Measurements from ENCODE around the gene GADD45GIP1. TPM values are rescaled to one million over a fixed set of nuclear protein-coding genes. Genes with fewer than 3 reads are reported as not detected.
"Not testable (repeated sequence)": the region's sequence is repeated elsewhere in the genome, so short reads cannot be mapped to it uniquely, and the experiment has no call there.

Gene GADD45GIP1
- total RNA-seq, 5 donors from 2014 or later (not counting 1 experiment from before 2014, with no cell fraction given) = 6.2 to 22.6 (median 20.1) TPM

DNA sequence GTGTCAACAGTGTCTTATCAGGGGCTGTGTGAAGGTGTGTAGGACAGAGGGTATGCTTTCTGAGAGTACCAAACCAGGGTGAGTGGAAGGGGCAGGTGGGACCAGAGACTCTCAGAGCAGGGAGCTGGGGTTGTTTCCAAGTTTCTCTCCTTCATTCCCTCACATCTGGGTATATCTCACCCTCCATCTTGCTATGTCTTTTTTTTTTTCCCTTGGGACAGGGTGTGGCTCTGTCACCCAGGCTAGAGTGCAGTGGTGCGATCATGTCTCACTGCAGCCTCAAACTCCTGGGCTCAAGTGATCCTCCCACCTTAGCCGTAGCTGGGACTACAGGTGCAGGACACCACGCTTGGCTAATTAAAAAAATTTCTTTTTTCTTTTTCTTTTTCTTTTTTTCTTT, 23.0 kb upstream of the GADD45GIP1 start:
- Histone ChIP-seq H3K4me1 (ENCODE audit: control insufficient read depth in 1 of 2, extremely low read depth in 1 of 2, insufficient read depth in 2 of 2, low read length in 2 of 2) (peaks cover 0 to 29% of the 10 kb centered on the region in 2 experiments), H3K4me3 (ENCODE audit: control insufficient read depth in 1 of 2, extremely low read depth in 1 of 2, low read length in 1 of 2) (no peak overlapping the region), H3K36me3 (ENCODE audit: control insufficient read depth in 2 of 2, extremely low read depth in 1 of 2, insufficient read depth in 1 of 2, low read length in 1 of 2) (no peaks in the 10 kb centered on the region), H3K27me3 (replicated peaks in 1 of 2; ENCODE audit: control insufficient read depth in 2 of 2, extremely low read depth in 1 of 2, insufficient read depth in 2 of 2, low read length in 1 of 2) (peaks cover 0 to 60% of the 10 kb centered on the region in 2 experiments), H3K9me3 (no peaks in the 10 kb centered on the region), H3K27ac (ENCODE audit: low read length) (no peak overlapping the region)
- ATAC-seq (replicated peaks in 1 of 4) (no peak), DNase-seq (no peak)
- no peak overlapping the region for H3K27ac Mint-ChIP-seq
- no peaks in the 10 kb centered on the region for H3K9me3 Mint-ChIP-seq
- no peak overlapping the region for H3K4me3 Mint-ChIP-seq
- WGBS (ENCODE audit: insufficient coverage) = 86% methylated on average over 2 of the region's 3 CpGs
- H3K27me3 Mint-ChIP-seq = peaks cover 17% of the 10 kb centered on the region in 2 donors
- H3K36me3 Mint-ChIP-seq = no peaks in the 10 kb centered on the region
- ChIA-PET CTCF (interaction anchor here in 1 of 2 donors (0.7 to 1.7 kb wide), 2 partner anchors 81 to 106 kb away, joined by 6 read pairs; no protein-coding TSS in a partner anchor), POLR2A (no interaction called here)
- peaks cover 2 to 7% (median 5%) of the 10 kb centered on the region in 3 donors for H3K4me1 Mint-ChIP-seq

DNA sequence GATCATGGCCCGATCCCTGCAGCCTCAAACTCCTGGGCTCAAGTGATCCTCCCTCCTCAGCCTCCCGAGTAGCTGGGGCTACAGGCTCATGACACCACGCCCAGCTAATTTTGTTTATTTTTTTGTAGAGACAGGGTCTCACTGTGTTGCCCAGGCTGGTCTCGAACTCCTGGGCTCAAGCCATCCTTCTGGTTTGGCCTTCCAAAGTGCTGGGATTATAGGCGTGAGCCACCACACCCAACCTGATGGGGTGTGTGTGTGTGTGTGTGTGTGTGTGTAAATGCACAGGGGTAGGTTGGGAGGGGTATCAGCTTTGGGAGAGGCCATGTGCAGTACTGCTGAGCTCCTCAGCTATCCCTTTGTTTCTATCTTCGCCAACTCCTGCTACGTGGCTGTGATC, 19.1 kb upstream of the GADD45GIP1 start:
- 81% methylated on average over 4 of the region's 7 CpGs for WGBS (ENCODE audit: insufficient coverage)
- H3K4me3 ChIP-seq (ENCODE audit: control insufficient read depth in 1 of 2, extremely low read depth in 1 of 2, low read length in 1 of 2); DNase-seq; H3K36me3 ChIP-seq (ENCODE audit: control insufficient read depth in 2 of 2, extremely low read depth in 1 of 2, insufficient read depth in 1 of 2, low read length in 1 of 2); H3K27ac ChIP-seq (ENCODE audit: low read length); ATAC-seq (replicated peaks in 1 of 4); POLR2A ChIA-PET; H3K36me3 Mint-ChIP-seq; H3K4me1 Mint-ChIP-seq; H3K4me3 Mint-ChIP-seq; H3K9me3 Mint-ChIP-seq; H3K27ac Mint-ChIP-seq; H3K4me1 ChIP-seq (ENCODE audit: control insufficient read depth in 1 of 2, extremely low read depth in 1 of 2, insufficient read depth in 2 of 2, low read length in 2 of 2); H3K9me3 ChIP-seq: not testable (repeated sequence)
- CTCF ChIA-PET = interaction anchor here (0.6 to 2.7 kb wide), 8 partner anchors 8 to 614 kb away, joined by 3 to 32 read pairs (median 4); no protein-coding TSS in a partner anchor
- peaks cover 17% of the 10 kb centered on the region in 2 donors for H3K27me3 Mint-ChIP-seq
- peaks cover 0 to 47% of the 10 kb centered on the region in 2 experiments for H3K27me3 ChIP-seq (replicated peaks in 1 of 2; ENCODE audit: control insufficient read depth in 2 of 2, extremely low read depth in 1 of 2, insufficient read depth in 2 of 2, low read length in 1 of 2)

- Histone ChIP-seq H3K4me3 (ENCODE audit: control insufficient read depth in 1 of 2, extremely low read depth in 1 of 2, low read length in 1 of 2) (no peak overlapping the region), H3K27ac (ENCODE audit: low read length) (no peak overlapping the region), H3K4me1 (ENCODE audit: control insufficient read depth in 1 of 2, extremely low read depth in 1 of 2, insufficient read depth in 2 of 2, low read length in 2 of 2) (peaks cover 0 to 6% of the 10 kb centered on the region in 2 experiments), H3K9me3 (no peaks in the 10 kb centered on the region), H3K36me3 (ENCODE audit: control insufficient read depth in 2 of 2, extremely low read depth in 1 of 2, insufficient read depth in 1 of 2, low read length in 1 of 2) (no peaks in the 10 kb centered on the region), H3K27me3 (replicated peaks in 1 of 2; ENCODE audit: control insufficient read depth in 2 of 2, extremely low read depth in 1 of 2, insufficient read depth in 2 of 2, low read length in 1 of 2) (peaks cover 0 to 41% of the 10 kb centered on the region in 2 experiments)
- H3K4me3 Mint-ChIP-seq = no peak overlapping the region
- H3K36me3 Mint-ChIP-seq = no peaks in the 10 kb centered on the region
- peaks cover 13 to 14% of the 10 kb centered on the region in 2 donors for H3K27me3 Mint-ChIP-seq
- H3K4me1 Mint-ChIP-seq = peaks cover 0 to 7% (median 3%) of the 10 kb centered on the region in 3 donors
- DNase-seq (no peak), ATAC-seq (replicated peaks in 1 of 4) (no peak)
- H3K27ac Mint-ChIP-seq = no peak overlapping the region
- POLR2A ChIA-PET = no interaction called here
- CTCF ChIA-PET = interaction anchor here (0.6 to 2.7 kb wide), 3 partner anchors 10 to 119 kb away, joined by 3 to 16 read pairs (median 14); no protein-coding TSS in a partner anchor
- no peaks in the 10 kb centered on the region for H3K9me3 Mint-ChIP-seq
- 8% methylated on average over 10 of the region's 17 CpGs for WGBS (ENCODE audit: insufficient coverage)
These were observed 18.3 kb upstream of the GADD45GIP1 start for GRCh38 chr19:12975221-12975741.

DNA sequence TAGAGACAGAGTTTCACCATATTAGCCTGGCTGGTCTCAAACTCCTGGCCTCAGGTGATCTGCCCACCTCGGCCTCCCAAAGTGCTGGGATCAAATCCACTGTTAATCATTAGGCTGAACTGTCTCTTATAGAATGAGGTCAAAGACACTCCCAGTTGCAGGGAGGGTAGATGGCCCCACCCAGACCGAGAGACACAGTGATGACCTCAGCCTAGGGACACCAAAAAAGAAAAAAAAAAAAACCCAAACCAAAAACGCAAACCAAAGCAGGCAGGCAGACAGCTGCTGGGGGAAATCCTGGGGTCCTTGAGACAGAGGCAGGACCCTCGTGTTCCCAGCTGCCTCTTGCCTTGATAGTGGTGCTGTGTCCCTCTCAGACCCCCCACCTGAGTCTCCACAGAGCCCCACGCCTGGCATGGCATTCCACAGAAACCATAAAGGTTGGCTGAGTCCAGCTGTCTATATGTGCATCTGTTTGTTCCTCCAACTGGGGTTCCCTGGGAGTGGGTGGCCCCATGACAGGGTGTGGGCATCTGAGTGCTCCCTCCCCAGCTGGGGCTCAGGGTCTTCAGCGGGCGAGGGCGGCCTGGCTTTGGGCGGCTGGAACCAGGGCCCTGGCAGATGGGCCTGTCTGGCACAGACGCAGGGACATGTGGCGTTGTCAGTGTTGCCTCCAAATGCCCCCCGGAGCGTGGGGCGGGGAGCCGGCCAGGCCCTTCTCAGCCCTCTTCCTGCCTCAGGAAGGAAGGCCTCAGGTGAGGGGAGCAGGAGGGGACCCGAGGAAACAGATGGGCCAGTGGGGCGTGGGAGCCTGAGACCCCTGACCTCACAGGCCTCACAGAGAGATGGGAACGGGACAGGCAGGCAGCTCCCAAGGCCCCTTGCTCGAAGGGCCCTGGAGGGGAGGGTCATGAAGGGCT, 17.5 kb upstream of the GADD45GIP1 start:
- Histone ChIP-seq H3K4me3 (ENCODE audit: control insufficient read depth in 1 of 2, extremely low read depth in 1 of 2, low read length in 1 of 2) (no peak overlapping the region), H3K27me3 (replicated peaks in 1 of 2; ENCODE audit: control insufficient read depth in 2 of 2, extremely low read depth in 1 of 2, insufficient read depth in 2 of 2, low read length in 1 of 2) (peaks cover 0 to 38% of the 10 kb centered on the region in 2 experiments), H3K9me3 (no peaks in the 10 kb centered on the region), H3K27ac (ENCODE audit: low read length) (no peak overlapping the region), H3K4me1 (ENCODE audit: control insufficient read depth in 1 of 2, extremely low read depth in 1 of 2, insufficient read depth in 2 of 2, low read length in 2 of 2) (peaks cover 0 to 6% of the 10 kb centered on the region in 2 experiments), H3K36me3 (ENCODE audit: control insufficient read depth in 2 of 2, extremely low read depth in 1 of 2, insufficient read depth in 1 of 2, low read length in 1 of 2) (no peaks in the 10 kb centered on the region)
- WGBS (ENCODE audit: insufficient coverage) = 45% methylated on average over 13 of the region's 19 CpGs
- ChIA-PET POLR2A (no interaction called here), CTCF (interaction anchor here in 1 of 2 donors (0.7 kb wide), 1 partner anchor 8 kb away, joined by 3 read pairs; no protein-coding TSS in a partner anchor)
- H3K27ac Mint-ChIP-seq = no peak overlapping the region
- no peaks in the 10 kb centered on the region for H3K9me3 Mint-ChIP-seq
- DNase-seq = no peak
- H3K36me3 Mint-ChIP-seq = no peaks in the 10 kb centered on the region
- H3K4me3 Mint-ChIP-seq = no peak overlapping the region
- peaks cover 0 to 7% (median 3%) of the 10 kb centered on the region in 3 donors for H3K4me1 Mint-ChIP-seq
- peaks cover 12 to 14% of the 10 kb centered on the region in 2 donors for H3K27me3 Mint-ChIP-seq
- ATAC-seq (replicated peaks in 1 of 4) = no peak

- Mint-ChIP-seq H3K4me1 (peaks cover 0 to 7% (median 3%) of the 10 kb centered on the region in 3 donors), H3K9me3 (no peaks in the 10 kb centered on the region), H3K4me3 (no peak overlapping the region), H3K27ac (no peak overlapping the region), H3K27me3 (peaks cover 8 to 14% of the 10 kb centered on the region in 2 donors), H3K36me3 (no peaks in the 10 kb centered on the region)
- H3K27ac ChIP-seq (ENCODE audit: low read length) = no peak overlapping the region
- no peaks in the 10 kb centered on the region for H3K36me3 ChIP-seq (ENCODE audit: control insufficient read depth in 2 of 2, extremely low read depth in 1 of 2, insufficient read depth in 1 of 2, low read length in 1 of 2)
- H3K4me1 ChIP-seq (ENCODE audit: control insufficient read depth in 1 of 2, extremely low read depth in 1 of 2, insufficient read depth in 2 of 2, low read length in 2 of 2) = peaks cover 0 to 6% of the 10 kb centered on the region in 2 experiments
- H3K9me3 ChIP-seq = no peaks in the 10 kb centered on the region
- DNase-seq = no peak
- ChIA-PET CTCF (interaction anchor here in 1 of 2 donors (0.6 kb wide), 1 partner anchor 306 kb away, joined by 3 read pairs; no protein-coding TSS in a partner anchor), POLR2A (no interaction called here)
- peaks cover 0 to 36% of the 10 kb centered on the region in 2 experiments for H3K27me3 ChIP-seq (replicated peaks in 1 of 2; ENCODE audit: control insufficient read depth in 2 of 2, extremely low read depth in 1 of 2, insufficient read depth in 2 of 2, low read length in 1 of 2)
- no peak for ATAC-seq (replicated peaks in 1 of 4)
- 85% methylated on average over 15 of the region's 16 CpGs for WGBS (ENCODE audit: insufficient coverage)
- no peak overlapping the region for H3K4me3 ChIP-seq (ENCODE audit: control insufficient read depth in 1 of 2, extremely low read depth in 1 of 2, low read length in 1 of 2)
These were observed 16.2 kb upstream of the GADD45GIP1 start for GRCh38 chr19:12973236-12973635.

DNA sequence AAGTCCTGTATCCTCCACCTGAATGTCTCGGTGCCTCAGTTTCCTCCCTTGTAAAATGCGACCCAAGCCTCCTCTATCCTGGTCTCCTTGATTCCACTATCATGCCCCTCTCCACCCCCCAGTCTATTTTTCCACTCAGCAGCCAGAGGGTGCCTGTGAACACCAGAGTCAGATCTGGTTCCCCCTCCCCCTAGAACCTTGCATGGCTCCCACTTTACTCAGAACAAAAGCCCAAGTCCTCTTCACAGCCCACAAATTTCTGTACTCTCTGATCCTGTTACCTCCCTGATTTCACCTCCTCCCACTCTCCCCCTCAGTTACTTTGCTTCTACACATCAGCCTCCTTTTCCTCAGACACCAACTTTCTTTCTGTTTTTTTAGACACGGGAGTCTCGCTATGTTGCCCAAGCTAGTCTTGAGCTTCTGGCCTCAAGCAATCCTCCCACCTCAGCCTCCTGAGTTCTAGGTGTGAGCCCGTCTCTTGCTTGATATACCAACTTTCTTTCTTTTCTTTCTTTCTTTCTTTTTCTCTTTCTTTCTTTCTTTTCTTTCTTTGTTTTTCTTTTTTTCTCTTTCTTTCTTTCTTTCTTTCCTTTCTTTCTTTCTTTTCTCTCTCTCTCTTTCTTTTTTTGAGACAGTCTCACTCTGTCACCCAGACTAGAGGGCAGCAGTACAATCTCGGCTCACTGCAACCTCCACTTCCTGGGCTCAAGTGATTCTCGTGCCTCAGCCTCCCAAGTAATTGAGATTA, 13.2 kb upstream of the GADD45GIP1 start:
- H3K4me1 ChIP-seq (ENCODE audit: control insufficient read depth in 1 of 2, extremely low read depth in 1 of 2, insufficient read depth in 2 of 2, low read length in 2 of 2) = peaks cover 0 to 7% of the 10 kb centered on the region in 2 experiments
- no peak overlapping the region for H3K4me3 ChIP-seq (ENCODE audit: control insufficient read depth in 1 of 2, extremely low read depth in 1 of 2, low read length in 1 of 2)
- Mint-ChIP-seq H3K9me3 (no peaks in the 10 kb centered on the region), H3K4me1 (peaks cover 2 to 6% (median 2%) of the 10 kb centered on the region in 3 donors), H3K36me3 (no peaks in the 10 kb centered on the region), H3K4me3 (no peak overlapping the region), H3K27me3 (no peaks in the 10 kb centered on the region), H3K27ac (no peak overlapping the region)
- H3K27me3 ChIP-seq (replicated peaks in 1 of 2; ENCODE audit: control insufficient read depth in 2 of 2, extremely low read depth in 1 of 2, insufficient read depth in 2 of 2, low read length in 1 of 2) = peaks cover 0 to 15% of the 10 kb centered on the region in 2 experiments
- DNase-seq = no peak
- ChIA-PET CTCF (no interaction called here), POLR2A (no interaction called here)
- no peaks in the 10 kb centered on the region for H3K9me3 ChIP-seq
- H3K36me3 ChIP-seq (ENCODE audit: control insufficient read depth in 2 of 2, extremely low read depth in 1 of 2, insufficient read depth in 1 of 2, low read length in 1 of 2) = no peaks in the 10 kb centered on the region
- H3K27ac ChIP-seq (ENCODE audit: low read length) = no peak overlapping the region
- 88% methylated on average over 4 of the region's 7 CpGs for WGBS (ENCODE audit: insufficient coverage)
- ATAC-seq (replicated peaks in 1 of 4) = no peak

Data from T-cell (primary cell).